ENCODE results near the gene DPYSL3.

GRCh38 chr5:147437161-147437596 is 72.7 kb downstream of the DPYSL3 start:
- TF ChIP-seq MYC (IDR thresholded peaks at IDR 0.05; ENCODE audit: low read depth, low read length), result no peak
- TF ChIP-seq, protein P1, sequence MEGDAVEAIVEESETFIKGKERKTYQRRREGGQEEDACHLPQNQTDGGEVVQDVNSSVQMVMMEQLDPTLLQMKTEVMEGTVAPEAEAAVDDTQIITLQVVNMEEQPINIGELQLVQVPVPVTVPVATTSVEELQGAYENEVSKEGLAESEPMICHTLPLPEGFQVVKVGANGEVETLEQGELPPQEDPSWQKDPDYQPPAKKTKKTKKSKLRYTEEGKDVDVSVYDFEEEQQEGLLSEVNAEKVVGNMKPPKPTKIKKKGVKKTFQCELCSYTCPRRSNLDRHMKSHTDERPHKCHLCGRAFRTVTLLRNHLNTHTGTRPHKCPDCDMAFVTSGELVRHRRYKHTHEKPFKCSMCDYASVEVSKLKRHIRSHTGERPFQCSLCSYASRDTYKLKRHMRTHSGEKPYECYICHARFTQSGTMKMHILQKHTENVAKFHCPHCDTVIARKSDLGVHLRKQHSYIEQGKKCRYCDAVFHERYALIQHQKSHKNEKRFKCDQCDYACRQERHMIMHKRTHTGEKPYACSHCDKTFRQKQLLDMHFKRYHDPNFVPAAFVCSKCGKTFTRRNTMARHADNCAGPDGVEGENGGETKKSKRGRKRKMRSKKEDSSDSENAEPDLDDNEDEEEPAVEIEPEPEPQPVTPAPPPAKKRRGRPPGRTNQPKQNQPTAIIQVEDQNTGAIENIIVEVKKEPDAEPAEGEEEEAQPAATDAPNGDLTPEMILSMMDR (IDR thresholded peaks at IDR 0.05; ENCODE audit: extremely low read depth in 1 of 2, insufficient read depth in 1 of 2, low read depth in 1 of 2, low read length in 2 of 2), result no peak
- no peak for TF ChIP-seq POLR2A (IDR thresholded peaks at IDR 0.05; ENCODE audit: low read depth, low read length)
- no peak for TF ChIP-seq EZH2 (IDR thresholded peaks at IDR 0.05; ENCODE audit: borderline replicate concordance, low read depth, low read length, severe bottlenecking)
- no peak for TF ChIP-seq MAX (IDR thresholded peaks at IDR 0.05; ENCODE audit: insufficient read depth, insufficient read length)
- no peak for TF ChIP-seq POLR2AphosphoS5 (IDR thresholded peaks at IDR 0.05; ENCODE audit: insufficient read depth, low read depth, low read length)
